Activated CD4-positive, alpha-beta T cell treated with anti-CD3 and anti-CD28 coated beads for 1 hour (primary cell): ENCODE data around the gene PCARE.

Source experiments
- DNase-seq: peaks from one replicate; pipeline ENCODE4 v3.0.0-alpha.2; 2020

The PCARE gene

GRCh38 chr2:29032189-29032588, 42.1 kb downstream of the PCARE start:
- no peak for DNase-seq

- DNase-seq, result no peak
Measured at GRCh38 chr2:29031046-29031445, 43.3 kb downstream of the PCARE start.

- DNase-seq, result no peak
Measured at GRCh38 chr2:29025711-29026110, 48.6 kb downstream of the PCARE start.

- DNase-seq, result no peak
Measured at GRCh38 chr2:29024882-29025430, 49.4 kb downstream of the PCARE start.

GRCh38 chr2:29023188-29023587, 51.1 kb downstream of the PCARE start:
- DNase-seq, result no peak

GRCh38 chr2:29022679-29023078, 51.6 kb downstream of the PCARE start:
- no peak for DNase-seq

- DNase-seq, result no peak
Measured at GRCh38 chr2:29021886-29022285, 52.4 kb downstream of the PCARE start.

- DNase-seq, result no peak
Measured at GRCh38 chr2:29017716-29018435, 56.4 kb downstream of the PCARE start.

GRCh38 chr2:29016504-29016903, 57.8 kb downstream of the PCARE start:
- no peak for DNase-seq

GRCh38 chr2:29015701-29016470, 58.4 kb downstream of the PCARE start:
- DNase-seq, result no peak

GRCh38 chr2:29014811-29015421, 59.4 kb downstream of the PCARE start:
- peak; percentile 51 for DNase-seq

- DNase-seq, result no peak
Measured at GRCh38 chr2:29014331-29014730, 60.0 kb downstream of the PCARE start.

GRCh38 chr2:29013057-29013780, 61.1 kb downstream of the PCARE start:
- DNase-seq, result no peak

GRCh38 chr2:29012211-29012681, 62.1 kb downstream of the PCARE start:
- no peak for DNase-seq
